Liver (tissue), 2 donors: ENCODE data around the gene FYCO1.

Source experiments
- GABPA ChIP-seq, 2 donors: IDR thresholded peaks in 1 of 2; conservative IDR thresholded peaks in 1 of 2; 2 replicates each; pipeline ENCODE4 v1.6.1; 2016; ENCODE audit warnings: antibody characterized with exemption in 2 of 2, mild to moderate bottlenecking in 1 of 2, moderate library complexity in 1 of 2
- TF ChIP-seq, protein P1 (sequence below): IDR thresholded peaks from 2 replicates; pipeline ENCODE4 v1.6.1; 2016; ENCODE audit warnings: antibody characterized with exemption
- donor health status: healthy.

DNA sequence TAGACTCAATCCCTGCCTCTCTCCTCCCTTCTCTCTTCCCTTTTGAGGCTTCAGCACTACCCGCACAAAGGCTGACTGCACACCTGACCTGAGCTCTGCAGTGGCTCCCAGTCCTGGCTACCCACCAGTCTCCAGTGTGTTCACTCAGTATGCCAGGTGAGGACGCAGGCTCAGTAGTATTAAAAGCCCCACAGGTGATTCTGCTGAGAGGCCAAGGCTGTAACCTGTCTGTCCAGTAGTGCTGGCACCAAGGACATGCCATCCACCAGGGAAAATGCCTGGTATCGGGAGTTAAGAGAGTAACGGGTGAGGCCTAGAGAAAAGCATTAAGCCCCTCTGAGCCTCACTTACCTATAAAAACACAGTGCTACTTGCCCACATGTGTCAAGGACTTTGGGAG lies 20.9 kb downstream of the FYCO1 start:
- no peak for TF ChIP-seq GABPA (IDR thresholded peaks at IDR 0.05 in 1 of 2, conservative IDR thresholded peaks at IDR 0.05 in 1 of 2)
- TF ChIP-seq, protein P1, sequence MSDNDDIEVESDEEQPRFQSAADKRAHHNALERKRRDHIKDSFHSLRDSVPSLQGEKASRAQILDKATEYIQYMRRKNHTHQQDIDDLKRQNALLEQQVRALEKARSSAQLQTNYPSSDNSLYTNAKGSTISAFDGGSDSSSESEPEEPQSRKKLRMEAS: no peak
